Measurements from ENCODE around the gene BICD2. TPM values are rescaled to one million over a fixed set of nuclear protein-coding genes. Genes with fewer than 3 reads are reported as not detected.

BICD2 gene
- total and polyA plus RNA-seq, 2 donors (not counting 1 experiment from before 2014, with no cell fraction given), result 33.2 to 49.5 TPM

- Histone ChIP-seq H3K79me2 (ENCODE audit: control insufficient read depth, insufficient read depth, low read length) (peaks cover 3% of the 10 kb centered on the region), H4K20me1 (ENCODE audit: control insufficient read depth, insufficient read depth, low read length, poor library complexity, severe bottlenecking) (no peaks in the 10 kb centered on the region), H3K4me1 (ENCODE audit: control insufficient read depth in 2 of 2, insufficient read depth in 2 of 2, low read length in 2 of 2) (peaks cover 24 to 33% of the 10 kb centered on the region in 2 donors), H3K9me3 (ENCODE audit: control extremely low read depth in 1 of 3, control insufficient read depth in 2 of 3, insufficient read depth in 1 of 3, low read length in 2 of 3) (no peaks in the 10 kb centered on the region), H3K4me3 (ENCODE audit: control extremely low read depth in 1 of 5, extremely low read depth in 1 of 5, insufficient read depth in 1 of 5, low read depth in 2 of 5, low read length in 4 of 5) (no peak overlapping the region), H3K4me2 (replicated peaks; ENCODE audit: low read depth, low read length, poor library complexity, severe bottlenecking) (peak overlapping the region; percentile 69), H2AFZ (ENCODE audit: insufficient read depth, low read depth, low read length, poor library complexity, severe bottlenecking) (peak overlapping the region; percentile 83), H3K9ac (ENCODE audit: low read length) (no peak overlapping the region), H3K27ac (ENCODE audit: low read length in 2 of 2) (peak overlapping the region; percentile 79 to 88), H3K36me3 (replicated peaks in 1 of 2; ENCODE audit: control extremely low read depth in 1 of 2, control insufficient read depth in 1 of 2, extremely low read depth in 1 of 2, insufficient read depth in 2 of 2, low read length in 1 of 2) (no peaks in the 10 kb centered on the region), H3K27me3 (replicated peaks in 1 of 4; ENCODE audit: control extremely low read depth in 1 of 4, control insufficient read depth in 3 of 4, insufficient read depth in 4 of 4, low read length in 3 of 4) (no peaks in the 10 kb centered on the region)
- CTCF ChIA-PET, result interaction anchor here (3.4 to 4.8 kb wide), 2 partner anchors 18 to 42 kb away, joined by 29 to 36 read pairs; no protein-coding TSS in a partner anchor
- TF ChIP-seq CTCF (IDR thresholded peaks at IDR 0.05), result no peak
- TF ChIP-seq EZH2 (IDR thresholded peaks at IDR 0.05; ENCODE audit: borderline replicate concordance, insufficient read depth, low read depth, low read length, poor library complexity, severe bottlenecking), result no peak
- WGBS (ENCODE audit: insufficient coverage), result 100% methylated on average over 1 of the region's 5 CpGs
- Mint-ChIP-seq H3K27ac (peak overlapping the region; percentile 97), H3K9me3 (ENCODE audit: insufficient read depth) (no peaks in the 10 kb centered on the region), H3K4me1 (peaks cover 39% of the 10 kb centered on the region), H3K27me3 (no peaks in the 10 kb centered on the region), H3K4me3 (no peak overlapping the region)
- DNase-seq, result no peak
- POLR2A ChIA-PET, result interaction anchor here (1.6 kb wide), 1 partner anchor 43 kb away, joined by 9 read pairs; no protein-coding TSS in a partner anchor
- intact Hi-C loops (cut with micrococcal nuclease), result no loop called here
- ATAC-seq (ENCODE audit: low read depth), result no peak
These were observed 6.7 kb upstream of the BICD2 start for GRCh38 chr9:92771309-92771708.

- Histone ChIP-seq H3K9me3 (ENCODE audit: control extremely low read depth in 1 of 3, control insufficient read depth in 2 of 3, insufficient read depth in 1 of 3, low read length in 2 of 3) (no peaks in the 10 kb centered on the region), H3K4me1 (ENCODE audit: control insufficient read depth in 2 of 2, insufficient read depth in 2 of 2, low read length in 2 of 2) (peaks cover 31 to 40% of the 10 kb centered on the region in 2 donors), H3K79me2 (ENCODE audit: control insufficient read depth, insufficient read depth, low read length) (peaks cover 3% of the 10 kb centered on the region), H3K9ac (ENCODE audit: low read length) (peak overlapping the region; percentile 38), H3K27me3 (replicated peaks in 1 of 4; ENCODE audit: control extremely low read depth in 1 of 4, control insufficient read depth in 3 of 4, insufficient read depth in 4 of 4, low read length in 3 of 4) (no peaks in the 10 kb centered on the region), H2AFZ (ENCODE audit: insufficient read depth, low read depth, low read length, poor library complexity, severe bottlenecking) (peak overlapping the region; percentile 83), H3K4me2 (replicated peaks; ENCODE audit: low read depth, low read length, poor library complexity, severe bottlenecking) (peak overlapping the region; percentile 69), H3K27ac (ENCODE audit: low read length in 2 of 2) (peak overlapping the region; percentile 79 to 88), H3K4me3 (ENCODE audit: control extremely low read depth in 1 of 5, extremely low read depth in 1 of 5, insufficient read depth in 1 of 5, low read depth in 2 of 5, low read length in 4 of 5) (peak overlapping the region in 3 of 5 experiments; percentile 2 to 17 (median 12)), H3K36me3 (replicated peaks in 1 of 2; ENCODE audit: control extremely low read depth in 1 of 2, control insufficient read depth in 1 of 2, extremely low read depth in 1 of 2, insufficient read depth in 2 of 2, low read length in 1 of 2) (no peaks in the 10 kb centered on the region), H4K20me1 (ENCODE audit: control insufficient read depth, insufficient read depth, low read length, poor library complexity, severe bottlenecking) (no peaks in the 10 kb centered on the region)
- POLR2A ChIA-PET, result interaction anchor here (1.0 to 1.6 kb wide), 3 partner anchors 42 to 100 kb away, joined by 4 to 9 read pairs (median 6); partner anchors contain the start of gene IPPK
- CTCF ChIA-PET, result interaction anchor here (0.6 to 4.8 kb wide), 8 partner anchors 10 to 273 kb away, joined by 3 to 36 read pairs (median 4); partner anchors contain the start of gene IPPK
- peaks cover 44% of the 10 kb centered on the region for H3K4me1 Mint-ChIP-seq
- H3K9me3 Mint-ChIP-seq (ENCODE audit: insufficient read depth), result no peaks in the 10 kb centered on the region
- peak; percentile 94 for ATAC-seq (ENCODE audit: low read depth)
- H3K4me3 Mint-ChIP-seq, result peak overlapping the region; percentile 74
- peak; percentile 82 for DNase-seq
- intact Hi-C loops (cut with micrococcal nuclease), result loop anchor here (1.0 kb wide), 2 partner anchors 20 to 100 kb away; partner anchors contain the start of gene IPPK
- WGBS (ENCODE audit: insufficient coverage), result 37% methylated on average over 4 of the region's 7 CpGs
- H3K27ac Mint-ChIP-seq, result peak overlapping the region; percentile 97
- TF ChIP-seq EZH2 (IDR thresholded peaks at IDR 0.05; ENCODE audit: borderline replicate concordance, insufficient read depth, low read depth, low read length, poor library complexity, severe bottlenecking) (no peak), CTCF (IDR thresholded peaks at IDR 0.05) (no peak)
- H3K27me3 Mint-ChIP-seq, result no peaks in the 10 kb centered on the region
These were observed 5.8 kb upstream of the BICD2 start for GRCh38 chr9:92770360-92770995.
